Endometrial microvascular endothelial cells (primary cell): ENCODE data around the gene CCDC91. TPM values are rescaled to one million over a fixed set of nuclear protein-coding genes. Genes with fewer than 3 reads are reported as not detected.

Source experiments
- in situ Hi-C: cut with HindIII; loops from 2 replicates; pipeline ENCODE4 v1.10.0; 2017; ENCODE audit warnings: low sequenced_read_pairs, low pct_unique_long_range_greater_than_20kb; ENCODE audit errors: inconsistent ontology term
- total RNA-seq: library from RNA; depleted of rRNA; stranded (reverse); fragments of >200 nt; gene quantifications from one replicate; pipeline ENCODE4 v1.2.3, GENCODE V29; 2015; ENCODE audit errors: inconsistent ontology term

The CCDC91 gene, protein sequence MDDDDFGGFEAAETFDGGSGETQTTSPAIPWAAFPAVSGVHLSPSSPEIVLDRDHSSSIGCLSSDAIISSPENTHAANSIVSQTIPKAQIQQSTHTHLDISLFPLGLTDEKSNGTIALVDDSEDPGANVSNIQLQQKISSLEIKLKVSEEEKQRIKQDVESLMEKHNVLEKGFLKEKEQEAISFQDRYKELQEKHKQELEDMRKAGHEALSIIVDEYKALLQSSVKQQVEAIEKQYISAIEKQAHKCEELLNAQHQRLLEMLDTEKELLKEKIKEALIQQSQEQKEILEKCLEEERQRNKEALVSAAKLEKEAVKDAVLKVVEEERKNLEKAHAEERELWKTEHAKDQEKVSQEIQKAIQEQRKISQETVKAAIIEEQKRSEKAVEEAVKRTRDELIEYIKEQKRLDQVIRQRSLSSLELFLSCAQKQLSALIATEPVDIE
- total RNA-seq: 7.9 TPM

DNA sequence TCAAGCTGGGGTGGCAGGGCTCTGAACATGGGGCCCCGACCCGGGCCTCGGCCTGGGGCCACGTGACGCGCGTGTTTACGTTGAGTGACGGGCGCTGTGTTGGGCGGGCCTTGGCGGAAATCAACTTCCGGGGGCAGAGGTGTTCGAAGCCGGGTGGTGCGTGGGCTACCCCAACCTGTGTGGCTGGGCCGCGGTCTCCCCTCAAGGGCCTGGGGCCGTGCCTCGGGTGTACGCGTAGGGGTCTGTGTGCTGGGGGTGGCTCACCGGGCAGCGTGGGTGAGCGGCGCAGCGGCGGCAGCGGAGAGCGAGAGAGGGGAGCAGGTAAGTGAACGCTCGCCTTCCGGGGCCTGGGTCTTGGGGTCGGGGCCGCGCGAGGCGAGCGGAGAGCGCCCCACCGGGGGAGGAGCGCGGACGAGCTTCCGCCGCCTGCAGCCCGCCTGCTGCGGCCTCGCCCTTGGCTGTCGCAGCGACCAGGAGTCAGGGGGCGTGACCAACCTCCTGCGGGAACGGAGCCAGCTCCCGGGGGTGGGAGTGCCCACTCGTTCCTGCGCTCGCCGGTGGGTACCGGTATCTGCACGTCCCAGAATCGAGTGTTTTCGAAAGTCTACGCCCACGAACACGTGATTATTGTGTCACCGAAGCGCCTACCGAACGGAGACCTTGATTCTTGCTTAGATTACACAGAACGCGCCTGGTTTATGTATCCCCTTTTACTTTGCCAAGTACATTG, at the start of gene CCDC91:
TSS of gene CCDC91 (plus strand) at position 136 of the 730 bp plus-strand sequence. CDS start 66,760 bp downstream, outside the sequence.
- in situ Hi-C loops: no loop called here

DNA sequence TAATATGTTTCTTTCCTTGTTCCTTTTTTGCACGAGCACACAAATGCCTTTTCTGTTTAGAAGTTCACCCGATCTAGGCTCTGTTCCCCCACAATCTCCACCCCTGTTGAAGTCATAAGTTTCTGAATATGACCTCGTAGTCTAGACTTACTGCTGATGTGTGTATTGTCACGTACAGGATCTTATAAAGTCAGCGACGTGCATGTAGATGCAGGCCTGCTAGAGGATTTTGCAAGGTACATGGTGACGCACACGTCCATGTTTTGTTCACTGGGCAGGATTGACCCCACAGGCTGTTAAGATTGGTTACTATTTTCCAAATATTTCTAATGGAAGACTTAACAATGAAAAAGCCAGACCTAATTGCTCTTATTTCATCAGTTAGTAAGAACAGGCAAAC, 46.2 kb upstream of the CCDC91 start:
- in situ Hi-C loops: no loop called here

GRCh38 chr12:28144532-28144931, 45.7 kb upstream of the CCDC91 start:
- in situ Hi-C loops: no loop called here

- in situ Hi-C loops: no loop called here
Observed at GRCh38 chr12:28145216-28145615, 45.0 kb upstream of the CCDC91 start.

- in situ Hi-C loops: no loop called here
Observed at GRCh38 chr12:28149279-28149678, 41.0 kb upstream of the CCDC91 start.

DNA sequence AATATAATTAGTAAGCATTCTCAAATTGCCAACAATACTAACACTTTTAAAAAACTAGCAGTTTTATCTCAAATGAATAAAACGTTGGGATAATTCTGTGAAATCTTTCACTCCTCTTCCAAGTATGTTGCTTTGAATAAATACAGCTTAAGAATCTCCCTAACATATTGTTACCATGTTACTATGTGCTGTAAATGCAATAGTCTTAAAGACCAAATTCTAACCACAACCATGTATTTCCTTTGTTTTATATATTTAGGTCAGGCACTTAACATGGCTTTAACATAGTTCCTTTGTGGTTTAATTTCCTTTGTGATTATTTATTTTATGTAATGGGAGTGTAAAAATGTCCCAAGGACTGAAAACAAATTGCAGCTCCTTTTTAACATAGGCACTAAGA, 33.9 kb upstream of the CCDC91 start:
- in situ Hi-C loops: no loop called here

DNA sequence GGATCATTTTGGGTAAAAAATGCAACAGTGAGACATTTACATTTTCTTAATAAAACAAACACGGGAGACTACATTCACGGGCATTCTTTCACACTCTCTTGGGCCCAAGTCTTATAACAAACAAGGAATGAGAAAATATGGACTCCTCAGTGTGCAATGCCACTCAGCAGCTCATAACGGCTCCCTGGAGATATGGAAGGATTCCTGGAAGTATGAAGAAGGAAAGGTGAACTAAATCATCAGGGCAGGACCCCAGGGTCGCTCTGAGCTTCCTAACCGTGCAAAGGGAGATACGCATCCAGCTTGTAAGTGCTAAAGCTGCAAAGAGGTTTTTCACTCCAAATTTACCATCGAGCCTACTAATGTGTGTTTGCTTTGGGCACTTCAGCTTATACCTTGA, 33.5 kb upstream of the CCDC91 start:
- in situ Hi-C loops: no loop called here

DNA sequence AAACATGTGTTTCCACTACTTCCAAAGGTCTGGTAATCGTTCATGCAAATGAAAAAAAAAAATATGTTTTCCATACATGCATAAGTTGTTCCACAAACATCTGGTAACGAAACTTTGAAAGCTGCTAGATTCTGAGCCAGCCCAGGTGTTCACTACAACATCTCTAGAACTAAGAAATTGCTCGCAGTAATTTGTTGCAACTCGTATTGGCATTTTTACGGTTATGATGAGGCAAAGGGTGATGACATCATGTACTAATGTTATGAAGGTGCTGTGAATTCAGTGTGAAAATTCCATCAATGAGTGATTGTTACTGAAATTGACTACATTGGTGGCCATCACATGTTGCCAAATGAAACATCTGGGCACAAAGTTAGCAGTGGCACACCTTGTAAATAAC, 31.9 kb upstream of the CCDC91 start:
- in situ Hi-C loops: no loop called here

DNA sequence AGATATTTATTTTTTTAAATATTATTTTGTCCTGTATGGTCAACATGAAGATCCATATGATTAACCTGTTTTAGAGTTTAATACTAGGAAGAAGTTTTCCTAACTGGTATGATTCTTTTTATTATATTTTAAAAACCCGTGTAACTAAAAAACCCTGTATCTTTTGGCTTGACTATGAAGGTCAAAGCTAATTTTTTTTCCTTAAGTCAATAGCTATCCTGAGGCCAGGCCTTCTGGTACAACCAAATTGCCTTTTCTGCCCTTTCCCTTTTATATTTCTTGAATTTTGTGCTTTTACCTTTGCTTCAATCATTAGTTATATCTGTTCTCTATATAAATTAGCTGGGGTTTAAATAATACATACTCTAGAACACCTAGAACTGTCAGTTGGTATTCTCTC, 30.6 kb upstream of the CCDC91 start:
- in situ Hi-C loops: no loop called here

DNA sequence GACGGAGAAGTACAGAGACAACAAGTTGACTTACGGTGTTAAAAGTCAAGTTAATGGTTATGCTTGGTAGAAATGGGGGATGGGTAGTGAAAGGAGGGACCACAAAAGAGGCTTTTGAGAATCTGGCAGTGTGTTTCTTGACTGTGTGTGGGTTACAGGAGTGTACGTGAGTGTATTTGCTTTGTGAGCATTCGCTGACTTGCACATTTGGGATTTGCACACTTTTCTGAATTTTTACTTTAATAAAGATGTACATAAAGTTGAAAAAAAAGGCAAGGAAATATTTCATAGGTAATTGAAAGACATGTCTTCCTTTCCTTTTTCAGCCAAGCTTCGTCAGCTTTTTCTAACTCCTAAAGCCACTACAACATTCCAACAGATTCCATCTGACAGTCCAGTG, 28.6 kb upstream of the CCDC91 start:
- in situ Hi-C loops: no loop called here

DNA sequence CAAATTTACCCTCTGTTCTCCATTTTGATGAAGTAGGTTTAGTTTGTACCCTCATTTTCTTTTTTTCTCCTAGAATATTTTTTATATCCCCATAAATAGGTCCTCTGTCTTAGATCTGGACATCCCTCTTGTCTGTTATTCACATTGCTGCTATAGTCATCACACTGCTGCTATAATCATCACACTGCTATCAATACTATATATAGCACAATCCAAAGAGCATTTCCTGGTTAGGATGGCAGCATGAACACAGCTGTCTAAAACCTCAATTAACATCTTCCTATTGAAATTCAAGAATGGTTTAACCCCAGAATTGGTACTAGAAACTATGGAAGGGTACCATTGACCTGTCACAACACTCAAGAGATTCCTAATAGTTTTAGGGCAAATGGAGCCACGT, 27.6 kb upstream of the CCDC91 start:
- in situ Hi-C loops: no loop called here

DNA sequence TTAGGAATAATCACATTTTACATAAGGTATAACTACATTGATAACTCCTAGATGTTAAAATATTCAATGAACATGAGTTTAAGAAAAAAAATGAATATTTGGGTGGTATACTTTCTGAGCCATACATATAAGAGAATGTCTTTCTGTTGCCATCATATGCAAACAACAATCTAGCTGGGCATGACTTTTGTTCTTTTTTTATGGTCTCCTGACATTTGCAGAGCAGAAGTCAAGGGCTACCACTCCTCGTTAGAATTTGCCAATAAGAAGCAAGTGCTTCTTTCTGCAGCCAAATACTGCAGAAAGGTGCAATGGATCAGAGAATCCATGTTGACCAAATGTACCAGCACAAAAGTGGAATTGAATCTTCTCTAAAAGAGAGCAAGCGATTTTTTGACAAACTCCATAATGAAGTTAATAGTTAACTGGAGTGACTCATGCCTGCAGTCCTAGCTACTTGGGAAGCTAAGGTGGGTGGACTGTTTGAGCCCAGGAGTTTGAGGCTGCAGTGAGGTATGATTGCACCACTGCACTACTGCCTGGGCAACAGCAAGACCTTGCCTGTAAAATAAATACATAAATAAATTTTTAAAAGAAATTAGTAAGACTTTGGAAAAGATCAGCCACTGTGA, 25.5 kb upstream of the CCDC91 start:
- in situ Hi-C loops: no loop called here

GRCh38 chr12:28167981-28168485, 22.2 kb upstream of the CCDC91 start:
- in situ Hi-C loops: no loop called here

DNA sequence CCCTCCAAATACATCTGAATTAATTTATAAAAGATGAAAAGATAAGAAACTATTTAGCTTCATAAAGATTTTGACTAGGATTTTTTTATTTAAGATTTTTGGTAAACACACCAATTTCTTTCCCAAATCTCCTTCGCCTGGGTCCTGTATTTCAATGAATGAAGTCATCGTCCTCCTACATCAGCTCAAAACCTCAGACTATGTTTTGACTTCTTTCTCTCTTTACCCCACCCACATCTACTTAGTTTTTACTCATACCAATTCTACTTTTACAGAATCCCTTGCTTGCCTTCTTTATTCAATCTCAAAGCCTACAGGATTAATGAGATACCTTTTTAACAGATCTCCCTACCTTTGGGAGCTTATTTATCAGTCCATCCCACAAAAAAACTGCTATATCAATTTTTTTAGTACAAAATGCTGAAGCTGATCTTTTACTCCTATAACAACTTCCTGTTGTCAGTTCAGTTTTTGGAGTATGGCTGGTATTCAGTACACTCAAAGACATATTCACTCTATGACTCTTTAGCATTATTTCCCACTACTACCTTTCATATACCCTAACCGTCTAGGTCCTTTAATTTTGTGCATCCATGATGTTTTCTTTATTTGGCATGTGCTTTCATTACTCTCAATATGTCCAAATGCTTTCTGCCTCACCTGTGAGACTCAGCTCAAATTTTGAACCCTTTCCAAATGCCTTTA, 18.7 kb upstream of the CCDC91 start:
- in situ Hi-C loops: no loop called here

- in situ Hi-C loops: no loop called here
Observed at GRCh38 chr12:28172434-28173030, 17.7 kb upstream of the CCDC91 start.

- in situ Hi-C loops: no loop called here
Observed at GRCh38 chr12:28173440-28173839, 16.8 kb upstream of the CCDC91 start.

DNA sequence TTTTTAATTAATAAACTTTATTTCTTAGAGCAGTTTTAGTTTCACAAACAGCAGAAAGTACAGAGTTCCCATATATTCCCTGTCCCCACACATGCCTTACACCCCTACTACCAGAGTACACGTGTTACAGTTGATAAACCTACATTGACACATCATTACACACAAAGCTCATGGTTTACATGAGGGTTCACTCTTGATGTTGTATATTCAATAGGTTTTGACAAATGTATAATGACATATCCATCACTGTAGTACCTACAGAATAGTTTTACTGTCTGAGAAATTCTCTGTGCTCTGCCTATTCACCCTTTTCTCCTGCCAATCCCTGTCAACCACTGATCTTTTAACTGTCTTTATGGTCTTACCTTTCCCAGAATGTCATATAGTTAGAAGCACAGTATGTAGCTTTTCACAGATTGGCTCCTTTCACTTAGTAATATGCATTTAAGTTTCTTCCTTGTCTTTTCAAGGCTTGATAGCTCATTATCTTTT, 15.1 kb upstream of the CCDC91 start:
- in situ Hi-C loops: no loop called here

- in situ Hi-C loops: no loop called here
Observed at GRCh38 chr12:28176295-28176694, 14.0 kb upstream of the CCDC91 start.
